Astrocyte (in vitro differentiated cells and primary cell): Measurements from ENCODE around the gene PLEKHA3. TPM values are rescaled to one million over a fixed set of nuclear protein-coding genes. Genes with fewer than 3 reads are reported as not detected.

Experiments used
- DNase-seq: peaks from one replicate; pipeline ENCODE4 v3.0.0-alpha.2; 2010; ENCODE audit warnings: low read depth
- FAIRE-seq: peaks from 2 replicates; lab custom pipeline; 2011; peaks lifted over from hg19 to GRCh38; lab: Jason Lieb, UNC
- H2AFZ ChIP-seq: 2 replicates; pipeline ENCODE4 v1.6.0; 2012; ENCODE audit warnings: low read depth, low read length, inconsistent platforms
- H3K27ac ChIP-seq: 2 replicates; pipeline ENCODE4 v1.5.1; 2011; ENCODE audit warnings: low read depth, low read length, inconsistent platforms
- H3K27me3 ChIP-seq: 2 replicates; pipeline ENCODE4 v1.6.0; 2011; ENCODE audit warnings: low read length, inconsistent platforms; ENCODE audit not compliant: insufficient read depth
- H3K36me3 ChIP-seq: 2 replicates; pipeline ENCODE4 v1.5.1; 2011; ENCODE audit warnings: low read length, inconsistent platforms; ENCODE audit not compliant: insufficient read depth
- H3K4me1 ChIP-seq: 2 replicates; pipeline ENCODE4 v1.5.1; 2011; ENCODE audit warnings: low read length, inconsistent platforms; ENCODE audit not compliant: insufficient read depth
- H3K4me2 ChIP-seq: 2 replicates; pipeline ENCODE4 v1.6.0; 2012; ENCODE audit warnings: low read length, inconsistent platforms
- H3K4me3 ChIP-seq: 2 replicates; pipeline ENCODE4 v1.5.1; 2011; ENCODE audit warnings: low read depth, mild to moderate bottlenecking, low read length, inconsistent platforms; ENCODE audit not compliant: insufficient read depth
- H3K79me2 ChIP-seq: 2 replicates; pipeline ENCODE4 v1.6.0; 2012; ENCODE audit warnings: mild to moderate bottlenecking, low read length, inconsistent platforms; ENCODE audit not compliant: insufficient read depth
- H3K9ac ChIP-seq: 2 replicates; pipeline ENCODE4 v1.6.0; 2012; ENCODE audit warnings: mild to moderate bottlenecking, low read length, inconsistent platforms
- H3K9me3 ChIP-seq: 2 replicates; pipeline ENCODE4 v1.5.1; 2012; ENCODE audit warnings: low read depth, mild to moderate bottlenecking, low read length, inconsistent platforms; ENCODE audit not compliant: insufficient read depth
- H4K20me1 ChIP-seq: 2 replicates; pipeline ENCODE4 v1.6.0; 2012; ENCODE audit warnings: low read length, inconsistent platforms; ENCODE audit not compliant: insufficient read depth
- H3K27ac Mint-ChIP-seq: one replicate; pipeline ENCODE4 v1.8.0; 2021; ENCODE audit warnings: mild to moderate bottlenecking, mixed read lengths; ENCODE audit not compliant: unreplicated experiment
- H3K27me3 Mint-ChIP-seq: one replicate; pipeline ENCODE4 v1.8.0; 2021; ENCODE audit warnings: low read depth, mixed read lengths; ENCODE audit not compliant: unreplicated experiment
- H3K36me3 Mint-ChIP-seq: one replicate; pipeline ENCODE4 v1.8.0; 2021; ENCODE audit warnings: low read depth, mixed read lengths; ENCODE audit not compliant: unreplicated experiment
- H3K4me1 Mint-ChIP-seq: one replicate; pipeline ENCODE4 v1.8.0; 2021; ENCODE audit warnings: low read depth, mixed read lengths; ENCODE audit not compliant: unreplicated experiment
- H3K4me3 Mint-ChIP-seq: one replicate; pipeline ENCODE4 v1.8.0; 2021; ENCODE audit warnings: mild to moderate bottlenecking, moderate library complexity, mixed read lengths; ENCODE audit not compliant: unreplicated experiment
- H3K9me3 Mint-ChIP-seq: one replicate; pipeline ENCODE4 v1.8.0; 2021; ENCODE audit warnings: mild to moderate bottlenecking, mixed read lengths; ENCODE audit not compliant: unreplicated experiment
- EZH2 ChIP-seq: IDR thresholded peaks from 2 replicates; pipeline ENCODE4 v1.6.1; 2012; ENCODE audit warnings: mild to moderate bottlenecking, low read length, inconsistent platforms; ENCODE audit not compliant: insufficient read depth
- total RNA-seq: library from RNA; stranded (reverse); gene quantifications from 2 replicates; pipeline ENCODE4 v1.2.1, GENCODE V29; 2021
- TF ChIP-seq, protein P1 (sequence below): IDR thresholded peaks from 2 replicates; pipeline ENCODE4 v1.5.1; 2011; ENCODE audit warnings: low read depth, mild to moderate bottlenecking, inconsistent platforms, low read length, moderate library complexity; ENCODE audit not compliant: insufficient read depth

The PLEKHA3 gene
- total RNA-seq, 1 donor from 2014 or later = 42.1 TPM

DNA sequence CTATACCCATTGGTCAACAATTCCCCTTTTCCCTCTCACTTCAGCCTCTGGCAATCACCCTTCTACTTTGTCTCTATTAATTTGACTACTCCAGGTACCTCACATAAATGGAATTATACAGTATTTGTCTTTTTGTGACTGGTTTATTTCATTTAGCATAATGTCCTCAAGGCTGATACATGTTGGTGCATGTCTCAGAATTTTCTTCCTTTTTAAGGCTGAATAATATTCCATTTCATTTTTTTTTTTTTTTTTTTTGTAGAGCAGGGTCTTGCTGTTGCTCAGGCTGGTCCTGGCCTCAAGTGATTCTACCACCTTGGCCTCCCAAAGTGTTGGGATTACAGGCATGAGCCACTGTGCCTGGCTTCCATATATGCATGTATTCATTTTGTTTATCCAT lies 3.8 kb upstream of the PLEKHA3 start:
- DNase-seq (no peak), FAIRE-seq (no peak)
- Histone ChIP-seq H4K20me1 (peaks cover 3% of the 10 kb centered on the region), H3K36me3 (no peaks in the 10 kb centered on the region), H3K9ac (no peak overlapping the region), H2AFZ (no peak overlapping the region), H3K4me1 (peaks cover 9% of the 10 kb centered on the region), H3K4me3 (no peak overlapping the region), H3K27ac (no peak overlapping the region), H3K4me2 (no peak overlapping the region), H3K27me3 (no peaks in the 10 kb centered on the region), H3K9me3 (no peaks in the 10 kb centered on the region), H3K79me2 (peaks cover 29% of the 10 kb centered on the region)
- TF ChIP-seq EZH2 = no peak
- TF ChIP-seq, protein P1, sequence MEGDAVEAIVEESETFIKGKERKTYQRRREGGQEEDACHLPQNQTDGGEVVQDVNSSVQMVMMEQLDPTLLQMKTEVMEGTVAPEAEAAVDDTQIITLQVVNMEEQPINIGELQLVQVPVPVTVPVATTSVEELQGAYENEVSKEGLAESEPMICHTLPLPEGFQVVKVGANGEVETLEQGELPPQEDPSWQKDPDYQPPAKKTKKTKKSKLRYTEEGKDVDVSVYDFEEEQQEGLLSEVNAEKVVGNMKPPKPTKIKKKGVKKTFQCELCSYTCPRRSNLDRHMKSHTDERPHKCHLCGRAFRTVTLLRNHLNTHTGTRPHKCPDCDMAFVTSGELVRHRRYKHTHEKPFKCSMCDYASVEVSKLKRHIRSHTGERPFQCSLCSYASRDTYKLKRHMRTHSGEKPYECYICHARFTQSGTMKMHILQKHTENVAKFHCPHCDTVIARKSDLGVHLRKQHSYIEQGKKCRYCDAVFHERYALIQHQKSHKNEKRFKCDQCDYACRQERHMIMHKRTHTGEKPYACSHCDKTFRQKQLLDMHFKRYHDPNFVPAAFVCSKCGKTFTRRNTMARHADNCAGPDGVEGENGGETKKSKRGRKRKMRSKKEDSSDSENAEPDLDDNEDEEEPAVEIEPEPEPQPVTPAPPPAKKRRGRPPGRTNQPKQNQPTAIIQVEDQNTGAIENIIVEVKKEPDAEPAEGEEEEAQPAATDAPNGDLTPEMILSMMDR = no peak
- peaks cover 10% of the 10 kb centered on the region for H3K4me1 Mint-ChIP-seq
- no peaks in the 10 kb centered on the region for H3K9me3 Mint-ChIP-seq
- H3K27me3 Mint-ChIP-seq = no peaks in the 10 kb centered on the region
- no peak overlapping the region for H3K27ac Mint-ChIP-seq
- no peaks in the 10 kb centered on the region for H3K36me3 Mint-ChIP-seq
- H3K4me3 Mint-ChIP-seq = peak overlapping the region; percentile 70

DNA sequence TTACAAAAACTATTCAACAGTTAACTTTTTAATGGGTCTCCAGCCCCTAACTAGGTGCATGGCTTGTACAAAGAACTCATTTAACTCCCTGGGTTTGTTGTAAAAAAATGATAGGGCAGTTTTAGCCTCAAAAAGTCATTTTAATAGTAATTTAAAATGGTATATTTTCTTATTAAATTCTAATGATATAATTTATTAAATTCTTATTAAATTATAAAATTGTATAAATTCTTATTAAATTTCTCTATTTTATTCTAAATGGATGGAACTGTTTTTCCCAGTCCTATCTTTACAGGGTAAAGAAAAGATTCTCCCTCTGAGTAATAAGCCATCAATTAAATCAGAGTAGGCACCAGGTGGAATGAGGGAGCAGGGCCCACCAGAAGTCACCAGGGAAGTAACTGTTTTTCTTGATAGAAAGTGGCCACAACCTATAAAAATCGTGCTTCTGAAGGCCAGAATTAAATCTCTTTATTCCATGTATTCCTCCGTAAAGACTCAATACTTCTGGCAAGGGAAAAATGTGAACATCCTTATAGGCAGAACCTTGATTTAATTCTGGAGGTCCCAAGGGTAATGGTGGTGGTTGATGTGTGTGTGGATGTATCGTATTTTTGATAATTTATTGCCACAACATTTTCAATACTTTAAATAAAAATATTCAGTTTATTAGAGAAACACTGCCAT lies 2.7 kb upstream of the PLEKHA3 start:
- Histone ChIP-seq H3K27me3 (no peaks in the 10 kb centered on the region), H3K4me1 (peaks cover 15% of the 10 kb centered on the region), H4K20me1 (peaks cover 14% of the 10 kb centered on the region), H3K4me3 (peak overlapping the region; percentile 98), H3K79me2 (peaks cover 41% of the 10 kb centered on the region), H3K4me2 (peak overlapping the region; percentile 94), H2AFZ (peak overlapping the region; percentile 49), H3K9me3 (no peaks in the 10 kb centered on the region), H3K9ac (peak overlapping the region; percentile 94), H3K36me3 (no peaks in the 10 kb centered on the region), H3K27ac (peak overlapping the region; percentile 93)
- H3K9me3 Mint-ChIP-seq = no peaks in the 10 kb centered on the region
- H3K4me3 Mint-ChIP-seq = peak overlapping the region; percentile 91
- no peaks in the 10 kb centered on the region for H3K36me3 Mint-ChIP-seq
- FAIRE-seq (no peak), DNase-seq (no peak)
- TF ChIP-seq EZH2 = no peak
- TF ChIP-seq, protein P1 = no peak
- peaks cover 20% of the 10 kb centered on the region for H3K4me1 Mint-ChIP-seq
- peak overlapping the region; percentile 98 for H3K27ac Mint-ChIP-seq
- H3K27me3 Mint-ChIP-seq = no peaks in the 10 kb centered on the region

DNA sequence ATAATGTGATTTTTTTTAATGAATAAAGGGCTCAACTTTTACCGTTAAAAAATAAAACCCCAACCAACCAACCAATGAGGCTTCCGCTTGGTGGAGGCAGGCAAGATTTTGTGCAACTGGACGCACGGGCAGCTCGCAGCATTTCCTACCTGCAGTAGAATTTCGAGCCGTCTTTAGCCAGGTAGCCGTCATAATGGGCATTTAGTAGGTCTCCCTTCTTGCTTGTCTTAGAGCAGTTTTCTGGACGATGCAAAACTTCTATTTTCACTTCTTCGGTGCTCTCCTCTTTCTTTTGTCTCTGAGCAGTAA lies 2.2 kb upstream of the PLEKHA3 start:
- Histone ChIP-seq H3K9me3 (no peaks in the 10 kb centered on the region), H3K4me3 (peak overlapping the region; percentile 98), H3K36me3 (no peaks in the 10 kb centered on the region), H3K9ac (peak overlapping the region; percentile 94), H3K27me3 (no peaks in the 10 kb centered on the region), H3K4me1 (peaks cover 15% of the 10 kb centered on the region), H2AFZ (peak overlapping the region; percentile 92), H3K27ac (peak overlapping the region; percentile 93), H4K20me1 (peaks cover 19% of the 10 kb centered on the region), H3K4me2 (peak overlapping the region; percentile 94), H3K79me2 (peaks cover 45% of the 10 kb centered on the region)
- Mint-ChIP-seq H3K27ac (peak overlapping the region; percentile 98), H3K4me3 (peak overlapping the region; percentile 91), H3K4me1 (peaks cover 21% of the 10 kb centered on the region), H3K9me3 (no peaks in the 10 kb centered on the region), H3K27me3 (no peaks in the 10 kb centered on the region), H3K36me3 (no peaks in the 10 kb centered on the region)
- TF ChIP-seq EZH2 = no peak
- TF ChIP-seq, protein P1 = no peak
- FAIRE-seq = no peak
- no peak for DNase-seq
